ENCODE data around the gene B4GALT6. TPM values are rescaled to one million over a fixed set of nuclear protein-coding genes. Genes with fewer than 3 reads are reported as not detected.

The B4GALT6 gene
- total and polyA plus RNA-seq, 10 of the 15 experiments (the other 5 are each of a cell fraction or from before 2014, with no cell fraction given), result 11.9 to 47.4 (median 18.0) TPM

GRCh38 chr18:31658670-31659575 lies 25.5 kb downstream of the B4GALT6 start (continued):
- peak; percentile 55; the same call in 1 of the 2 replicates for TF ChIP-seq ZNF687 (IDR thresholded peaks at IDR 0.05)
- 0 out of 2 replicates have a peak, but pooled peaks have one; percentile 9 for TF ChIP-seq SPI1 (IDR thresholded peaks at IDR 0.05; ENCODE audit: borderline replicate concordance, insufficient read depth, low read depth, low read length)
- TF ChIP-seq NR2C2 (IDR thresholded peaks at IDR 0.05; ENCODE audit: borderline replicate concordance, control insufficient read depth, insufficient read length, low read depth), result no peak
- no peak for TF ChIP-seq NRF1 (conservative IDR thresholded peaks at IDR 0.05; ENCODE audit: low read depth, low read length)
- TF ChIP-seq USF1 (IDR thresholded peaks at IDR 0.05; ENCODE audit: borderline replicate concordance, extremely low read length, insufficient read depth, low read depth, low read length), result no peak
- TF ChIP-seq ZSCAN29 (IDR thresholded peaks at IDR 0.05), result no peak
- TF ChIP-seq FOXM1 (IDR thresholded peaks at IDR 0.05; ENCODE audit: low read depth, low read length), result peak; percentile 77
- TF ChIP-seq HCFC1 (IDR thresholded peaks at IDR 0.05; ENCODE audit: low read length), result no peak
- TF ChIP-seq RUNX3 (IDR thresholded peaks at IDR 0.05; ENCODE audit: low read length), result peak; percentile 39; the same call in 1 of the 2 replicates
- no peak for TF ChIP-seq CBFB (IDR thresholded peaks at IDR 0.05; ENCODE audit: low read depth)
- peak in 1 of 2 experiments; percentile 46; a peak in 1 of 3 replicates for TF ChIP-seq EGR1 (IDR thresholded peaks at IDR 0.05; ENCODE audit: borderline replicate concordance in 1 of 2, low read depth in 2 of 2, low read length in 2 of 2)
- TF ChIP-seq TAF1 (IDR thresholded peaks at IDR 0.05; ENCODE audit: borderline replicate concordance, low read depth, low read length), result no peak
- TF ChIP-seq NFIC (IDR thresholded peaks at IDR 0.05; ENCODE audit: low read depth, low read length), result peak; percentile 91
- peak; percentile 79 for TF ChIP-seq BCL11A (IDR thresholded peaks at IDR 0.05; ENCODE audit: low read depth, low read length)
